Activated effector memory CD4-positive, alpha-beta T cell treated with Interleukin-2 at 50 U/mL for 16 hours (primary cell): ENCODE results near the gene CDK5RAP2.
"Not testable (repeated sequence)": the region's sequence is repeated elsewhere in the genome, so short reads cannot be mapped to it uniquely, and the experiment has no call there.

Experiments
- DNase-seq: peaks from one replicate; pipeline ENCODE4 v3.0.0-alpha.2; 2020

Gene CDK5RAP2

DNA sequence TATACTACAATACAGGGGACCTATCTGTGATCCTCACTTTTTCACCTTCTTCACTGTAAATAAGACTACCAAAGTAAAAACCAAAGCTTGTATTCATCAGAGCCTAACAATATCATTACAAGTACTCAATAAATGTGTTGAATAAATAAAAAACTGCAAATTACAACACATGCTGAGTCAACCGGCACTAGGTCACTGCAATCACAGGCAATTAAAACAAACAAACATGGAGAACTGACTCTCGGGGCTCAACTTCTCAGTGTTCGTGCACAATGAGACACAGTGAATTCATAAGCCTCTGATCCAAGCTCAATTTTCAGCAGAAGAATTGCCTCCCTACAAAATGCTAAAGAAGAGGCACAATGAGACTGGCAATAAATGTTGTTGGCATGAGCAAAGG is 69.2 kb downstream of the CDK5RAP2 start:
- DNase-seq = no peak

DNA sequence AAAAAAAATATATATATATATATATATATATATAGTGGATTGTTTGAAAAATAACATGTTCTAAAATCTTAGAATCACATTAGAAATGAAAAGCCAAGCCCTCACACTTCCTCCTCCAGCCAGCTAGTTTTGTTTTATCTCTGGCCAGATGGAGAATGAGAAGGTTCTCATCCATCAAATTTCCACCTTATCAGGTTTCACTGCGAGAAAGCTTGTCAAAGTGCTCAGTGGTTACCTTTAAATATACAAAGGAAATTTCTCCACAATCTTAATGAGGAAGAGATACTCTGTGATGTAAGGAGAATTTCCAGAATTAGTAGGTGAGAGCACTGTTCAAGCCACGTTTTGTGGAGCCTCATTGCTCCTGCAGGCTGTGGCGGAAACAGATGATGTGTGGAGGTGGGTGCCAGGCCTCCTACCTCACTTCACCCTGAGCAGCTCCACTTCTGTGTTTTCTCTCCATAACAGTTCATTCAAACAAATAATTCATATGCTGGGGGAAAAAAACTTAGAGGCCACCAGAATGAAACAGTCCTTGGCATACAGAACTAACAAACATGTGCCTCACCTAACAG is 71.9 kb downstream of the CDK5RAP2 start:
- DNase-seq = no peak

DNA sequence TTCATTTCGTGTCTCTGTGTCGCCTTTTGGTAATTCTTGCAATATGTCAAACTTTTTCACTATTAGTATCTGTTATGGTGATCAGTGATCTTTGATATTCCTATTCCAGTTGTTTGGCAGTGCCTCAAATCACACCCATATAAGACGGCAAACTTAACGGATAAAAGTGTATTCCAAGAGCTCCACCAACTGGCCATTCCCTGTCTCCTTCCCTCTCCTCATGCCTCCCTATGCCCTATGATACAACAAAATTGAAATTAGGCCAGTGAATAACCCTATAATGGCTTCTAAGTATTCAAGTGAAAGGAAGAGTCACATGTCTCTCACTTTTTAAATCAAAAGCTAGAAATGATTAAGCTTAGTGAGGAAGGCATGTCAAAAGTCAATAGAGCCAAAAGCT is 74.8 kb downstream of the CDK5RAP2 start:
- DNase-seq = no peak

DNA sequence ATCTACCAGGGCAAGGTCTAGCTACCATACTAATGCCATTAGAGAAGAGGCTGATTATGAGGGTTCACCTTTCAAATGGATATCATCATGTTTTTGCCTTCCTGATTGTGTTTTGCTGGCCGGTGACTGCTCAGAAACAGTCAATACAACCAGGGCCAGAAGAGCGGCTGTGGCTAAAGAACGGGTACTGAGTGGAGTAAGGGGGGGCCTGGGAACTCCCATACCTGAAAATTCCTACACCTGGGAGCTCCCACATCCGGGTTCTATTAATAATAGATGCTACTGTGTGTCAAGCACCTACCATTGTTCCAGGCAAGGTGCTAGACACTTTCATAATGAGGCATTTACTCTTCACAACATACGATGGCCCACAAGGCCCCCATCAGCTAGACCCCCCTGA is 79.2 kb downstream of the CDK5RAP2 start:
- no peak for DNase-seq

DNA sequence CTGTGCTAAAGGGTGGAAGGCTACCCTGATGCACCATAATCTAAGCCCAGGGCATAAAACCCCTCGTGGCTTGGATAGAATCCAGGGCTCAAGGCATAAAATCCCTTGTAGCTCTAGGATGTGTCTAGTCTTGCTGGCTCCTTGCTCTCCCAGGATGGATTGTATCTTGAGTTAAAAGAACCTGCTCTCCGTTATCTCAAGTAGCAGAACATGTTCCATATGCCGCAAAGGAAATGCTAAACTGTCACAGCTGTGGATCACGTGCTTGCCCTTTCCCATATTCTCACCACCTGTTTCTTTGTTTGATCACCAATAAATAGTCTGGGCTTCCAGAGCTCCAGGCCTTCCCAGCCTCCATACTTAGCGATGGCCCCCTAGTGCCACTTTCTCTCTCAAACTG is 82.1 kb downstream of the CDK5RAP2 start:
- DNase-seq = not testable (repeated sequence)

DNA sequence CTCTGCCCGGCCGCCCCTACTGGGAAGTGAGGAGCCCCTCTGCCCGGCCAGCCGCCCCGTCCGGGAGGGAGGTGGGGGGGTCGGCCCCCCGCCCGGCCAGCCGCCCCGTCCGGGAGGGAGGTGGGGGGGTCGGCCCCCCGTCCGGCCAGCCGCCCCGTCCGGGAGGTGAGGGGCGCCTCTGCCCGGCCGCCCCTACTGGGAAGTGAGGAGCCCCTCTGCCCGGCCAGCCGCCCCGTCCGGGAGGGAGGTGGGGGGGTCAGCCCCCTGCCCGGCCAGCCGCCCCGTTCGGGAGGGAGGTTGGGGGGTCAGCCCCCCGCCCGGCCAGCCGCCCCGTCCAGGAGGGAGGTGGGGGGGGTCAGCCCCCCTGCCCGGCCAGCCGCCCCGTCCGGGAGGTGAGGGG is 83.5 kb downstream of the CDK5RAP2 start:
- not testable (repeated sequence) for DNase-seq

DNA sequence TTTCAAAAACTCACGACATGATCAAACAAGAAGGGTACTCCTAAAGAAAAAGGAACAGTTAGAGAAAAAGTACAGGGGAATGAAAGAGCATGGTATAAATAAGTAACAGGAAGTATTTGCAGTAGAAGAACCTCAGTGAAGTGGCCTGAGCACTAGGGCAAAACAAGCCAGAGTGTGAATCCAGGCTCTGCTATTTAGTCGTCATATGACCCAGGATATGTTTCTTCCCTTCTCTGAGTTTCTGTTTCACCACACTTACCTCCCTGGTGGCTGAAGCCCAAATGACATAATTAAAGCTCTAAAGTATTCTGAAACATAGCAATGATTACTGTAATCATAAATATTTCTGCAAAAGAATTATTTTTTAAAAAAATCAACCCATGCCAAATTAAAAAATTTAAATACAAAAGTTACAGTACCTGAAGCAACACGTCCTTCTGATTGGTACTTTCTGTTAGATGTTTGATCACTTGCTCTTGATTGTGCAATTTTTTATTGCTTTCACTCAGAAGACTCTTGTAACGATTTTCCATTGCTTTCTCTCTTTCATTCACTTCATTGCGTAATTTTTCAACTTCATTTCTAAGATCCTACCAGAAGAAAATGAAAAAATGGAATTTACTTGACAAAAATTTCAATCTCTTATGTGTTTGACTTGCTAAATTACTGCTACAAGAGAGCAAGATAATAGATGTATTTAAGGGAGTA is 88.9 kb downstream of the CDK5RAP2 start:
- DNase-seq = no peak

DNA sequence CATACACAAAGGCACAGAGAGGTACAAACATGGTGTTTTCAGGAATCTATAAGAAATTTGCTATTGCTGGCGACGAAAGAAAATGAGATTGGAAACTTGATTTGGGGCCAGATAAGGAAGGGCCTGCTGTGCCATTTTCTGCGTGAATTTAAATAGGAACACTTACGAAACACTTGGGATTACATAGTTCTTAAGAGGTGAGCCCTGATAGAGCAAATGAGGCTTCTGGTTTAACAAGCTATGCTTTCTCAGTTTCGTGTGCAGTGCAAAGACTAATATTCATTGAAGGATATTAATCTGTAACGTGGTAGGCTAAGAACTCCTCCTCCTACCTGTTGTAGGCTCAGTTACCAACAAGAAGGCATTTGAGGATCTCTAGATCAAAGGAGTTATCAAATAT is 93.1 kb downstream of the CDK5RAP2 start:
- DNase-seq = no peak

DNA sequence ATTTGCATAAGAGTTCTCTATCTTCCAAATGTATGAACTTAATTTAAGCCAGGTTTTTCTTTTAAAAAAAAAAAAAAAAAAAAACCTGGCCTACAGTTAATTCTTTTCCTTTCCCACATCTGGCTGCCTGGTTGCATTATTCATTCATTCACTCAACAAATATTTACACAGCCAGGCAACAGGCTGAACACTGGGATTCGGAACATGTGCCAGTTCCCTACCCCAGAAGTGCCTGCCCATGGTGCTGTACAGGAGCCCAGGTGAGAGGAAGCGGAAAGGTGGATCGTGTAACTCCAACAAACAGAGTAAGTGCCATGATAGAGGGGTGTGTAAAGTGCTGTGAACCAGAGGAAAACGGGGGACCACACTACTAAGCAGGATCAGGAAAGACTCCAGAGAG is 93.6 kb downstream of the CDK5RAP2 start:
- no peak for DNase-seq

DNA sequence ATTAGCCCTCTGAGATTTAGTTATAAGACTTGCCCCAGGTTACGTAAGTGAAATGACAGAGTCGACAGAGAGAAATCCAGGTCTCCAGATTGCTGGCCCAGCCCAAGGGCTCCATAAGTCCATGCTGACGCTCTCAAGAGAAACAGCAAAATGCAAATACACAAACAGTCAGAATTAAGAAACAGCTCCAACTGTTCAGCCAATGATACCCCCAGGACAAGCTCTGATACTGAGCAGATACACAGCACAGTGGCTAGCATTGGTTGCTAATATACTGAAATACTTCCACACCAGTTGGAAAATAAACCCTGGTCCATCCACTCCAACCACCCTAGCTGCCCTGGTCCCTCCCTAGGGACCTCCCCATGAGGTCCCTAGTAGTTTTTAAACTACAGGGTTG is 94.2 kb downstream of the CDK5RAP2 start:
- no peak for DNase-seq

DNA sequence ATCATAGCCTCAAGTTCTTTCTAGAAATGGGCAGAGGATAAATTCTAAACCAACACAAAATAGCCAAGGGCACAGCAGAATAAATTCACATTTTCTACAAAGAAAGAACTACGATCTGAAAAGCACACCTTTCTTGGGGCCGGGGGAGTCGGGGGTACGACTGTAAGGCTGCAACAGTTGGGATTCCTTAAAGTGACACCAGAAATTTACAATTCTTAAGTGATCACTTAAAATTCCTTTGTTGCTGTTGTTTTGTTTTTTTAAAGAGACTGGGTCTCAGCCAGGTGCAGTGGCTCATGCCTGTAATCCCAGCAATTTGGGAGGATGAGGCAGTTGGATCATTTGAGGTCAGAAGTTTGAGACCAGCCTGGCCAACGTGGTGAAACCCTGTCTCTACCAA is 95.8 kb downstream of the CDK5RAP2 start:
- no peak for DNase-seq

DNA sequence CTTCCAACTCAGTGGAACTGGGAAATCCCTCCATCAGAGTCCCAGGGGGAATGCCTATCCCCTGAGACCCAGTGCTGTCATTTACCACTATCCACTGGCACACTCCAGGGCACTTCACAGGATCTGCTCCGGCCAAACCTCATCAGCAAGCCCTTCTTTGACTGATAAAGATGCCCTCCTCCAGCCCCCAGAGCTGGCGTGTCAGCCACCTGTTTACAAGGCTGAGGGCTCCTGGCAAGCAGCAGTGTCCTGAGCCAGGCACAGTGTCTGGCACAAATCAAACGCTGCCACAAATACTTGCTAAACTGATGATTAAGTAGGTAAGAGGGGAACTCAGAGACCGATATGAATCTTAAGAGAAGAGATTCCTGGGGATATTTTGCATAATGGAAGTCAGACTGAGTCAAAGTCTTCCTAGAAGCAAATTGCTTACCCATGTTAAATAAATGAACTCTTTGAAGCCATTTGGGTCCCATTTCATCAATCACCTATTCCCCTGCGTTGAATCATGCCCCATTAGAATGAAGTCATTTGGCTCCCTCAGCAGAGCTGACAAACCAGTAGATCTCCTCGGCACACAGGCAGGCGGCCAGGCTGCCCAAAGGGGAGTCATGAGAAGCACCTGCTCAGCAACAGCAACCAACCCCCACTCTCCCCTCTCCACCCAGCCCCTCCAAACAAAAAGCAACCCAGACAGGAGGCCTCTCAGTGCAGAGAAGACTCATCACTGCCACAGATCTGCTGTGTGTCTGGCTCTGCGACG is 97.4 kb downstream of the CDK5RAP2 start:
- DNase-seq = no peak

DNA sequence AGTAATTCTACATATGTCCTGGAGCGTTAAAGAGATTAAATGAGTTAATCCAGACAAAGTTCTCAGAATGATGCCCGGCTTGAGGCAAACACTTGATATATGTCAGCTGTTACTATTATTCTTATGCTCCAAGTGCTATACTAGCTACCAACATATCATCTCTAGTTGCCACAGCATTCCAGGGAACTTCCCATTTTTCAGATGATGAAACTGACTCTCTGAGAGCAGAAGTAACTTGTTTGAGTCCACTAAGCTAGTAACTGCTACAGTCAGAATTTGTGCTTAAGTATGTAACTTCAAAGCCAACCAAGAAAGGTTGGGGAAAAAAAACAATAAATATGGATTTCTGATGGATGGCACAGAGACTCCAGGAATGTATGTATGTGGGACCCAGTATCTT is 98.1 kb downstream of the CDK5RAP2 start:
- DNase-seq = no peak

DNA sequence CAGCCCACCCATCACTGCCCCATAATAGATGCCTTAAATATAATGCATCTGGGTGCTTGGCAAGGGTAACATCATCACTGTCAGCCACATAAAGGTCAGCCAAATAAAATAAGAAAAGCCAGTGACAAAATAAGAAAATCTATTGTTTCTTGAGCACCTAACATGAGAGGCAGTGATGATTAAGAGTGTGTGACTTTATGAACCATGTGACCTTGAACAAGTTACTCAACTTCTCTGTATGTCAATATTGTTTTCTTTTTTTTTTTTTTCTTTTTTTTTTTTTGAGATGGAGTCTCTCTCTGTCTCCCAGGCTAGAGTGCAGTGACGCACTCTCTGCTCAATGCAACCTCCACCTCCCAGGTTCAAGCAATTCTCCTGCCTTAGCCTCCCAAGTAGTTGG is 98.7 kb downstream of the CDK5RAP2 start:
- DNase-seq = no peak

DNA sequence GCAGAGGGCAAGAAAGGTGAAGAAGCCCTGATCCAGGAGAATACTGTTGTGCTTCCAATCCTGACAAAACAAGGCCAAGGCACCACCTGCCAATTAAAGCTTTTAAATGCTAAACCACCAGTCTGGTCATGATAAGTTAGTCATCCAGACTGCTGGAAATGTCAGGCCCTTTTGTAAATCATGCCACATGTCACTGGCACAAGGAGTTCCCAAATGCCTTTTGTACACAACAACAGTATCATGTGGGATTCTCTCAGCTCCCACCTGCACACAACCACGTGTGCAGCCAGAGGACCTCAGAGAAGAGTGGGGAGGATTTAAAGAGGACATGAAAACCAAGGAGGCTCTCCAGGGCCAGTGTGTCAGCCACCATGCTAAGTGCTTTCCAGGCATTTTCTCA is 99.3 kb downstream of the CDK5RAP2 start:
- no peak for DNase-seq

DNA sequence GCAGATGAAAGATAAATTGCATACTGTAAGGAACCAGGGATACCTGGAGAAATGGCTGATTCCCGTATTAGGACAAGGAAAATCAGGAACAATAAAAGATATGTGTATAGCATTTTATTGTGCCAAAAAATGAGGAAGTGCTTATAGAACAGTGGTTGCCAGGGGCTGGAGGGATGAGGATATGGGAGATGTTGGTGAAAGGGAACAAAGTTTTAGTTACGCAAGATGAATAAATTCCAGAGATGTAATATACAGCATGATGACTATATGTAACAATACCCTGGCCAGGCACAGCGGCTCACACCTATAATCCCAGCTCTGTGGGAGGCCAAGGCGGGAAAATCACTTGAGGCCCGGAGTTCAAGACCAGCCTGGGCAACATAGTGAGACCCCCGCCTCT is 101.8 kb downstream of the CDK5RAP2 start:
- DNase-seq = no peak

DNA sequence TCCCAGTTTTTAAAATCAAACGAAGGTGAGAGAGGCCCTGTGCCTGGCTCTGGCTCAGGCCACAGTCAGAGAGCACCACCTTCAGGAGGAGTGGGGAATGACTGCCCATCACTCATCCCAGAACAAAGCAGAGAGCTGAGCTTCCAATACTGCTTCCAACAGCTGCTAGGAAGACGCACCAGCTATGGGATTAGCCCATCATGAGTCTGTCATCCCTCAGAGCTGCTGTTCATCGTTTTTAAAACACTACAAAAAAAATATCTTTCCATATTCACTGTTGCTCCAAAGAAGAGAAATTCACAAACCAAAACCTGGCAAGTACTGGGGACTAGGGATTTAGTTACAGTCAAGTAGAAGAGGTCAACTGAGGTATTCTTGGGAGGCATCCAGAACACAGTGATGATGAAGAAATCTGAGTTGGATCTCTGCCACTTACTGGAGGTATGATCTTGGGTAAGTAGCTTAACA is 102.4 kb downstream of the CDK5RAP2 start:
- DNase-seq = no peak

DNA sequence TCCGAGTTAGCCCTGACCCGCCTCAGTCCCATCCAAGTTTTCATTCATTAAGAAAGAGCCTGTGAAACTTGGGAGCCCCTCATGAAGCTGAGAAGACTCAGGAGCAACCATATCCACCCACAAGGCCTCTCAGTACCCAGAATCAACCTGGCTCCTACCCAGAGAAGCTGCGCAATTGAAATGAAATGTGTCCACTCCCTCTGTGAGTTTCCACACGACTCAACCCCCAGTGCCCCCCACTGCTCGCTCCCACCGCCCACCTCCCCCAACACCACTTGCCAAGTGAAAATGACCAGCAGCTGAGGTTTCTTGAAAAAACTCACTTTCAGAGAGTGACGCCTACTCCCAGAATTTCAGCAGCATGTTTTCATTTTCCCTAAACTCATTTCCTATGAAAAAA is 104.6 kb downstream of the CDK5RAP2 start:
- no peak for DNase-seq

DNA sequence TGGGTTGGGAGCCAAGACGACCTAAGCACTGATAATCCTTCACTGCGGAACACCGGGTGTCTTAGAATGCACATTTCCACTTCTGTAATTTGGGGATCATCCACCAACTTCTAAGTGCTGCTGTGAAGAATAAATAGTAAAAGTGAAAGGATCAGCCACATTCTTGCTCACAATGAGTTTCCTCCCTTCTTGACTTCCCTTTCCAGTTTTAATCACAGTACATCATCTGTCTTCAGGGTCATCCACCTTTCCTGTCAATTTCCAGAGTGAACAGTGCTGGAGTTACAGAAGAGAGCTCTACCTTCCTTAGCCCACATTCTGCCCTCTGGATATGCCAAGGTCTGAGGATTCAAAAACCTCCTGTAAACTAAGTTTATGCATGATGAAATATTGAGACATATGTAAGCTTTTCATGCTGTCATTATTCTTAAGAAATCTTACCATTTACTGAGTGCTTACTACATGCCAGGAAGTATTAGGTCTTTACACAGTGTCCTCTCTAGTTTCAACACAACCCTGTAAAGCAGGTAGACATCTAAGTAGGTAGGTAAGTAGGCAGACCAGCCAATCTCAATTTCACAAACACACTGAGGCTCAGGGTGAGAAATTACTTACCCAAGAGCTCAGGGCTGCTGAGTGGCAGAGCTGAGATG is 105.2 kb downstream of the CDK5RAP2 start:
- DNase-seq = no peak

DNA sequence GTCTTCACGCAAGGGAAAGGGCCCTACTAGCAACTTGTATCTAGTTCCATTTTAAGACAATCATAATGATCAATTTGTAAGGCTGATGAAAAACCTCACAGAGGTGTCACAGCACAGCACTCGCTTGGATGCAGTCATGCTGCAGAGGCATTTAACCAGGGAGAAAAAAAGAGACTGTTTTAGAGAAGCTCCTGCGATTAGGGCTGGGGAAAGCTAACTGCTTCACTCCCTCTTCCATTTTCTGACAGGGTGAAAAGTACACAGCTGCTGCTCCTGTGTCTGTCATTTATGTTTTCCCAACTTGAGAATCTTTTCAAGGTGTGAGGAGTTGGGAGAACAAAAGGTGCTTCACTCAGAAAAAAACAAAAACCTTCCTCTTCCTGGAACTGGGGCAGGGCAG is 106.4 kb downstream of the CDK5RAP2 start:
- no peak for DNase-seq

DNA sequence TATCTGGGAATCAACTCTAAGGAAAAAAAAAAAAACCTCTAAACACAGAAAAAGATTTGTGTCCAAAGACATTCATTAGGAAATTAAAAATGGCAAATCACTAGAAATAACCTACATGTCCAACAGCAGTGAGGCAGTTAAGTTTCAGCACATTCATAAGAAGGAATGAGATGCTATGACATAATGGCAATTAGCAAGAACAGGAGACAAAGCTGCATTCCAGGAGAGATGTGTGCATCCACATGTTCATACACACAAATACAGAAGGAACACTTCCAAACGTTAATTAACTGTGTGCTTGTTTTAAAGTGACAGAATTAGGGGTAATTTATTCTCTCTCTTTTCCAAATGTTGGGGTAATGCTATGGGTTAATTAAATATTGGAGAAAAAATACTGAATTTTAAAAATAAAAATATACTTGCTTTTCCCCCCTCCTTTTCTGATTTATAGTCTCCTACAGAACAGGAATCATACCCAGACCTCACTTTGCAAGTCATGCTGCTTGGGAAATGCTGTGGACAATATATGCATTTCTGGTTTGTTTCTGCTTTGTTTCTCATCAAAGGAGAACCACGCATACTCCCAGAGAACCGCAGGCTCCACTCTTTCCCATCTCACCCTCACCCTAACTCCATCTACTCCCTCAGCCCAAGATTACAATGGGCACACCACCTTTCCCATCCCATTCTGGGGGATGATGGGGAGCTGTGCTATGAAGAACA is 114.1 kb downstream of the CDK5RAP2 start:
- no peak for DNase-seq

DNA sequence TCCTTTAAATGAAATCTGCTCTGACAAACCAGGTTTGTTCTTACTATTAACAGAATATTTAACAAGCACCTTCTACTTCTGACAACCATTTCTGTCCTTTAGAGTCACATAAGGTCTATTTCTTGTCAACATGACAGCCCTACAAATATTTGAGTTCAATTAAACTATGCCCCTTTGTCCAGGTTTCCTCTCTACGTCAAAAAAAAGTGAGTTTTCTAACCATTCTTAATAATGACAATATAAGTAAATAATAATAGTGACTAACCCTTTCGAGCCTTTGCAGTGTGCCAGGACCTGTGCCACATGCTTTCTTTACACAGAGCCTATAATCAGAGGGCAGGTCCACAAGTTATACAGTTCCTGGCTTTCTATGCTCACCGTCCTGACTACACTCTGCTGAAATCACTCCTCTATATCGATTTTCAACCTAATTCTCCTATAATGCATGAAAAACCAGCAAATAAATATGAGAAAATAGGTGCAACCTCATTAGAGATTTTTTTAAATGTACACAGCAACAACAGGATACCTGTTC is 115.0 kb downstream of the CDK5RAP2 start:
- DNase-seq = no peak
